Epidermal melanocyte (primary cell): Measurements from ENCODE around the gene NAP1L1.

ENCODE experiments used
- DNase-seq: peaks from one replicate; pipeline ENCODE4 v3.0.0; 2011; ENCODE audit warnings: low spot score; ENCODE audit not compliant: insufficient read length

NAP1L1 gene

DNA sequence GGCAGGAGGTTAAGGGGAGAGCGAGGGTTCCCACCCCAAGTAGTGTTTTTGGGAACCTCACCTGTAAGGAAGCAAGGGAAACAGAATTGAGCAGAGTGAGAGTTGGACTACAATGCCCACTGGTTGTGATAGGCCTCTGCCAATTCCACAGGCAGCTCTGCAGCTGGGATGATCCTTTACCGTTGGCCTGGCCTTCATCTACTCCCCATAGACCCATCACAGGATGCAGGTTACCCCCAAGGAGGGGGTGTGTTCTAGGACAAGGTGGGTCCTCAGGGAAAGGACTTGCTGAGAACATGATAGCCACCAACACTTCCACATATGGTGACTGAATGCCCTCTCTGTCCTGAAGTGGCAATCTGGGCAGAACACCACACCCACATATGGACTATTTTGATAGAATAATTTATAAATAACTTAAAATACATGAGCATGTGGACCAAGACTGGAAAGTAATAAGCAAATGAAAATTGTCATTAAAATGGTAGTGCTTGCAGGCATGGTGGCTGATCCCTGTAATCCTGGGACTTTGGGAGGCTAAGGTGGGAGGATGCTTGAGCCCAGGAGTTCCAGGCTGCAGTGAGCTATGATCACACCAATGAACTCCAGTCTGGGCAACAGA, 61.3 kb downstream of the NAP1L1 start:
- no peak for DNase-seq

DNA sequence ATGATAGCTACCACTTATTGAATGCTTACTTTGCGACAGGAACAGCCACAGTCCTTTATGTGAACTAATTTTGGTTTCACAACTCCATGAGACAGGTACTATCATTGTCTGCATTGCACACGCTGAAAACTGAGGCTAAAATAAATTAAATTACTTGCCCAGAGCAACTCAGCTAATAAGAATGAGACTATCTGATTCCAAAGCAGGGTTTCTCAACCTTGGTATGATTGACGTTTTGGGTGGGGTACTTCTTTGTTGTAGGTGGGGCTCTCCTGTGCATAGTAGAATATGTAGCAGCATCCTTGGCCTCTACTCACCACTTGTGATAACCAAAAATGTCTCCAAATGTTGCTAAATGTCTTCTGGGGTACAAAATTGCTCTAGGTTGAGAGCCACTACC, 62.0 kb downstream of the NAP1L1 start:
- no peak for DNase-seq

DNA sequence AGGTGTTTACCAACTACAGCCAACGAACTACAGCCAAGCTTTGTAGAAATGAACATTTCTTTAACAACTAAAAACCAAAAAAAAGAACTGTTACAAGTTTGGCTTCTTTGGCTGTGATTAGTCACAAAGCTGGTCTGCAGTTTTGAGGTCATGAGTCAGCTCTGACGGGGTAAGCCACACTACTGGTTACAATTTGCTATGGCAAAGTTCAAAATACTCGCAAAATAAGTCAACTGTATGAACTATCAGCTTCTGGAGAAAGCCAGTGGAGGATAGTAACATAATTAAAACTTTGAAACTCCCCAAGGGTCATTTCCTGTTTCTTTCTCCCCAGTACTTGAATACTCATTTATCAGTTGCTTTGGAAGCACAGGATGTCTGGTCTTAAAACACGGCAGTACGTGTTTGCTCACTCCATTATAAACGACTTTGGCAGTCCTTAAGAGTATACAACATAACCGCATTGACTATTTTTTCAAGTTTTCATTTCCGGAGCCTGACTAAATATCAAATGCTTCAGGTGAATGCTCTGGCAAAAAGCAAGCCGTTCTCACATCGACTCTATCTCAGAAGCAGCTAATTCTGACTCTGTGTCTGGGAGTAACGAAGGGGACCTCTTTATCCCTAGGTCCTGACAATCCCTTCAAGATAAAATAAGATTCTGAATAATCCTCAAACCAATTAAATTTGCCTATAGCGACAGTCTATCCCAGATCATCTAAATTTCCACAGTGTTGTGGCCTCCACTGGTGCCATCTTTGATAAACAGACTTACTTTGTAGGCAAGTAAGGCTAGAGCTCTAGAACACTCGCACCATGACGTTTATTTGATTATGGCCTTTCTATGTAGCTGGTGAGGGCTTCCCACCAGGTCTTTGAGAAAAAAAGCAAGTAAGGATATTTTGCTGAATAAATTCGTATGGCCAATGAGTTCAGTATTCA, 63.5 kb downstream of the NAP1L1 start:
- no peak for DNase-seq

DNA sequence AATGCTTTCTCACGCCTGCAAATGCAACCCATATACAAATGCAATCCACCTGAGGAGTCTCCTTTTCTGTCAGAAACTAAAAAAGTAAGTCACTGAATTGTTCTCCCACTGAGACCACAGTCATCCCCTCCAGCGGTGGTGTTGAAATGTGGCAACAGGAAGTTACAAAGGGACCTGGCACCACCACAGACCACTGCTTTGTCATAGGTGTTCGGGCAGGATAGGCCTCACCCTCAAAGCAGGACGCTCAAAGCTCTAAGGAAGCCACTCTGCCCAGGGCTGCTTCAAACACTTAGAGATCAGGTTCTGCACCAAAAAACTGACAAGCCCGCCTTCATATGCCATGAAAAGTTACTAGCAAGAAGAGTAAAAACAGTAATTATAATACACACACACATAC, 64.2 kb downstream of the NAP1L1 start:
- DNase-seq: no peak

DNA sequence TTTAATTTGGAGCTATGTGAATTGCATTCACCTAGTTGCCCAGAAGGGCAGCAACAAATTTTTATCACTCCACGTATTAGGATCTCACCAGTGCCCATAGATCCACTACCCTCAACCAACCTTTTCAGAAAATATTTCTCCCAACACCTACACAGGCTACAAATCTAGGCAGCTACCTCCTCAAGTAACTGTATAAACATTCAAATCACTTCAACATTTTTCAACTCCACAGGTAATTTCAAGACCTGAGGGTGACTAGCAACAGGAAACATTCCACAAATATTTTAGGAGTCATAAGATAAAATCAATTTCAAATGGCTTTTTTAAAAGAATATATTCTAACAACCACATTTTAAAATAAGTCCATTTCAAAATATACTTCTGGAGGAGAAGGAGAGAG, 65.8 kb downstream of the NAP1L1 start:
- DNase-seq: no peak

DNA sequence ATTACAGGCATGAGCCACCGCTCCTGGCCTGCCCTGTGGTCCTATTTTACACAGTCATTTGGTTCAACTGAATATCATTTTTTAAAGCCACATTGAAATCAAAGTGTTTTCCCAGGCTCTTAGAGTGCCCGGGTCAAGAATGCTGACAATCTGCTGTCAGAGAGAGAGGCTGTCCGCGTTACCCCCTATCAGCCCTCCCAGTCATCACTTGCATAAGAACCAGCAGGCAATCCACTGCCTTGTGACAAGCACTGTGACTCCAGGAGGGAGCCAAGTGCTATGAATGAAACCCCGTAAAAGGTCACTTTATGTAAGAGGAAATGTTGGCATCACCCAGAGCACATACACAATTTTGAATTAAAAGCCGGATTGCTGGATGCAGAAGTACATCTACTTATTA, 66.4 kb downstream of the NAP1L1 start:
- no peak for DNase-seq

DNA sequence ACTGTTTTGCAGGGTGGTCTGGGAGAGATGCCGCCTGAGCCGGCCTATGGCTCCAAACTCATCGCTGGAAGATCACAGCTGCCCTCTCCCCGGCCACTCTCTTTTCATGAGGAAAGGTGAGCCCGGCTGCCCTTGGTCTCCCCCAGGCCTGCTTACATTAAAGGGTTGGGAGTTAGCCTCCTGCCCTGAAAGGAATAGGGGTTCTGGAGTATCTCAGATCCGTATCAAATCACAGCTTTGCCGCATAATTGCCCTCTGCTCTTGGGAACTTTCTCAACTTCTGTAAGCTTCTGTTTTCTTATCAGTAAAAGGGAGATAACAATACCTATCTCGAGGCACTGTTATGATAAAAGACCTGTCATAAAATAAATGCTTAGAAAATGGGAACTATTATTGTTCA, 70.5 kb downstream of the NAP1L1 start:
- no peak for DNase-seq

DNA sequence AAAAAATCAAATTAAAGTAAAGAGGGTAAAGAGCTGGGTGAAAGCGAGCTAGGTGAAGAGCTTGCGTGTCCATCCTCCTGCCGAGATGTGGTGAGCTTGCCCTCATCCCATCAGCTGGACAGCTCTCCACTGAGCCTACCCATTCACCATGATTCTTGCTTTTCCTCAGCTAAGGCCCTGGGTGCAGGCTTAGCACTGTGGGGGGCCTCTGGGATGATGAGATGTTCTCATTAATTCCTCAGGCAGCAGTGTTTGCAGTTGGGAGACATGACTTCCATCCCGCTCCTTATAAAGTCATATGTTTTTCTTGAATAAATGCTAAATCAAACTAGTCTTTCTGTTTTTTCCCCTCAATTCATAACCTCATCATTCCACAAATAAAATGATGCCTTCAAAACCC, 70.9 kb downstream of the NAP1L1 start:
- no peak for DNase-seq

DNA sequence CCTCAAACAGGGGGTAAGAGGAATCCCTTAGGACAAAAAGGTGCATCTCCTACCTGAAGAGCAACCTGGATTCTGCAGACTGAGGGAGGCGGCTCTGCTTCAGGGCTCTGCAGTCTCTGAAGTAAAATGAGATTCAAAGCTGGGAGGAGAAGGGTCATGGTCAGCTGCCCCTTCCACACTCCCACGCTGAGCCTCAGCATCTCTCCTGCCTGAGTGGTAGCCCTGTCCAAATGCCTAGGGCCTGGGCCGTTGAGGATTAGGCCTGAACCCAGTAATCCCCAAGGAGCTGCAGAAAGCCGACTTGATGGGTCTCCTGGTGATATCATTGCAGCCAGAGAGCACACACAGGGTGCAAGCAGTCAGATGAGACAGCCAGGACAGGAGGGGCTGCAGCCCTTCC, 71.8 kb downstream of the NAP1L1 start:
- DNase-seq: no peak

DNA sequence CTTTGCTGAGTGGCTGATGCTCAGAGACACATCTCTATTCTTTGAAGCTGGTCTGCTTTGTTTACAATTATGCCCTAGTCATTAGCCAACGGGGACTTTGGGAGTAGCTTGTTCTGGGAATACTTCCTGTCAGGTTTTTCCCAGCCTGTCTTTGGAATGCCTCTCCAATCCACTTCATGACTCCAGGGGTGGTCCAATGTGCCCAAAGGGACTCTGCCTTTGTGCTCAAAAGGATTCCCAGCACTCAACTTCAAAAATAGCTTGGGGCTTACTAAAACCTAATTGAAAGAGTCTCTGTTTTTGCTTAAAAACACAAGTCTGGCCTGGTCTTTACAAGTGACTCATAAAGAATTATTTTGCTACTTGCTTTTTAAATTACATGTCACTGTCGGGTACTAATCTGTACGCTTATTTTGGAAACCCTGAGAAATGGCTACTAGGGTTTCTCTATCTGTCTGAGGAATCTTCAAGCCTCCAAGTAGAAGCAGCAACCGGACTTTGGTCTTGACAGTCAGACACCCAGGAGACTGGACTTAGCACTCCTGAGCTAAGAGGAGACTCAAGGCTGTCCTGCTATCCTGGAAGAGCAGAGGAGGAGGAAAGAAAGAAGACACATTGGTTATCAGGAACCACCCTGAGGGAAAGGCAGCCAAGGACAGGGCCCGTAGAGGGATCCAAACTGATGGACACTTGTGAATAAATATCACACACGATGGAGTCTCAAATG, 73.6 kb downstream of the NAP1L1 start:
- no peak for DNase-seq

DNA sequence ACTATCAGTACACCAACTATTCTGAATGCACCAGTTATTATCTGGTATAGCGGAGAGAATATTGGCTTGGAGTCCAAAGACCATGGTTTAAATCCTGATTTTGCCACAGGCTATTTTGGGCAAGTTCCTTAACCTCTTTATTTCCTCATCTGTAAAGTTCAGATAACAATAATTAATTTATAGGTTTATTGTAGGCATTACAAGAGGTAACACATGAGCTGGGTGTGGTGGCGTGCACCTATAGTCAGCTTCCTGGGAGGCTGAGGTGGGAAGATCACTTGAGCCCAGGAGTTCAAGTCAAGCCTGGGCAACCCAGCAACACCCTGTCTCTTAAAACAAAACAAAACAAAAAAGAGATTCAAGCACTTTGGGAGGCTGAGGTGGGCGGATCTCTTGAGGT, 76.1 kb downstream of the NAP1L1 start:
- no peak for DNase-seq

DNA sequence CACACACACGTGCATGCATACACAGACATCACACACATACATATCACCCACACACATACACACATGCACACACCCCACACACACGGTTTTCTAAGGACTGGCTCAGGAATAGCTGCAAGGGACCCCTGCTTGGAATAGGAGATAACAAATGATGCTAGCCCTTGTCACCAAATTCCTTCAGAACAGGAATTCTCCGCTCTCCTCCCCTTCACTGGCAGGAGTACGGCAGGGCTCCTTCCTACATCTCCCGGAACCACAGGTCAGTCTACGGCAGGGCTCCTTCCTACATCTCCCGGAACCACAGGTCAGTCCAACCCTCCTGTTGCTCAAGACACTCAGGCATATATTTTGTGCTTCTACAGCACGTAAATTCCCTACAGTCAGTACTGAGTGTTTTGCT, 76.8 kb downstream of the NAP1L1 start:
- DNase-seq: no peak

DNA sequence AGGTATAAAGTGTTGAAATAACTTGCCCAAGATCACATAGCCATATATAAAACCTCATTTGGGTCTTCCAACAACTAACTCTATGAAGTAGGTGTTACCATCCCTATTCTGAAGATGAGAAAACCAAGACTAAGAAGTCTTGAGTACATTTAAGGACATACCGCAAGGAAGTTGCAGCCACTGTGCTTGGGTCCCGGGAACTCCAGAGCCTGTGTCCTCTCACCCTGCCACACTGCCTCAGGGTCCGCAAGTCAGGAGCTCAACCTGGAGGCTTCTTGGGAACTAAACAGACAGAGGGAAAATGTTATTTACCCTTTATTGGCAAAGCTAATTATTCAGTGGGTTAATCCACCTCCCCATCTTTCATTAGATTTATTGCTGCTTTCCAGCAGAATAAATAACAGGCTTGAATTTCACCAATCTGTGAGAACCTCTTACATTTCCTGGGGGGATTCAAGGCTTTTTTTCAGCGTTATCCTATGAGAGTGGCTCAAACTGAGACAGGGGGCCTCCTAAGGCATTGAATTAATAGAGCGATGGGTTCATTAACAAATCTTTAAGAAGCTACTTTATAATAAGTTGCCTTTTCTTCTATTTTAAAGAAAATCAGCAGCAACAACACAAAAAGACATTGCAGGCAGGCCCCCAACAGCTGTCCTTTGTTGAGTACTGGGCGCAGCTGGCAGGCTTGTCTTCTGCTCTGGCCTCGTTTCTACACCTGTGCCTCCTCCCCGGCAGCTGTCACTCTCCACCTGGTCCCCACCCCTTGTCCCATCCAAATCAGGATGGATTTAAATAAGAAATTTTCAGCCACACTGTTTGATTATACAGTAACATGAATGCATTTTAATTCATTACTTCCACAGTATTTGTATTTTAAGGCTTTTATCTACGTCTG, 78.2 kb downstream of the NAP1L1 start:
- no peak for DNase-seq

DNA sequence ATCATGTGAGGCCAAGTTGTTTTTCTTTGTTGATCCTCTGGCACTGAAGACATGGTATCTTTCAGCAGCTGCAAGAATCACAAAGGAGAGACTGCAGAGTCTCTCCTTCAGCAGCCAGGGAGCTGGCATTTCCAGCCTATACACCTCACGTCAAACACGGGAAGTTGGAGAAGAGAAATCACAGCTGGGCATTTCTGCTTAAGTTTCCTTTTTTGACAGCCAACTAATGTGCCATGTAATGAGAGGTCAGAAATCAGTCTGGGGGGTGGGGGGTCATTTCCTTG, 81.2 kb downstream of the NAP1L1 start:
- DNase-seq: no peak

DNA sequence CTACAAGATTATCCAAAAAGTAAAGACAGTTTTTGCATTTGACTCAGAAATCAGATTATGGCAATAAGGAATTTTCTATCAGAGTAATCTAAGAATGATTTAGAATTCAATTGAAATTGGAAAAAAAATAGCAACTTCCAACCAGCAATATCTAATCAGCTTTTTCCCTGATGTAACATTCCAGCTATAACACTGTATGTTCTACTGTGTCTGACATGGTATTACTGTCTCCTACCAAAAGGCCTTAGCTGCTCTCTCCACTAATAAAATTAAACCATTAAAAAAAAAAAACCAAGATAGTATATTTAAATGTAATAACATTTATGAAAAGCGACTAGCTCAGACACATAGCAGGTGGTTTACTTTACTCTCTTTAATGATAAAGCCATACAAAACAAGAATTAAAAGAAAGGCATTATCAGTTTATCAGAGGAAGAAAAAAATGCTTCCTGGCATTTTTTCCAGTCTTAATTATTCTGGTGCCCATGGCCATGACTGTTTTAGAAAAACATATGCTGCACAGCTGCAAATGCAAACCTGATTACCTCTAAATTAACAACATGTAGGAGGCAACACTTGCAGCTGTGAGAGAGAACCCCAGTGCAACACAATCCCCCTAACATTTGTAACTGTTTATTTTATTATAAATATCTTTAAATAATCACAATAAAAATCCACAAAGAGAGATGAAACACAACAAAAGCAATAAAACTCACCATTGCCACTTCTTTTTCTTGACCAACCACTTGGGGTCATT, 81.7 kb downstream of the NAP1L1 start:
- no peak for DNase-seq

DNA sequence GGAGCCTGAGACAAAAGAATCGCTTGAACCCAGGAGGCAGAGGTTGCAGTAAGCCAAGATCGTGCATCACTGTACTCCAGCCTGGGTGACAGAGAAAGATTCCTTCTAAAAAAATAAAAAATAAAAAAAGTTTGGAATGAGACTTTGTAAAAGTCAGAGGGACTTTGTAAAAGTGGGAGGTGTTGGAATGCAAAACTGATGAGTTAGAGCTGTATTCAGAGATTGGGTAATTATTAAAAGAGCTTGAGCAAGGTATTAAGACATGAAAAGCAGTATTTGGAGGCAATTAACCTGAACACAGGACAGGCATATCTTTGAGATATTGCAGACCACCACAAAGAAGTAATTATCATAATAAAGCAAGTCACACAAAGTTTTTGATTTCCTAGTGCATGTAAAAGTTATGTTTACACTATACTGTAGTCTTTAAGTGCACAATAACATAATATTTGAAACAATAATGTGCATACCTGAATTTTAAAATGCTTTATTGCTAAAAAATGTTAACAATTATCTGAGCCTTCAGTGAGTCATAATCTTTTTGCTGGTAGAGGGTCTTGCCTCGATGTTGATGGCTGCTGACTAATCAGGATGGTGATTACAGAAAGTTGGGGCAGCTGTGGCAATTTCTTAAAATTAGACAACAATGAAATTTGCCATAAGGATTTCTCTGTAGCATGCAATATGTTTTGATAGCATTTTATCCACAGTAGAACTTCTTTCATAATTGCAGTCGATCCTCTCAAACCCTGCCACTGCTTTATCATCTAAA, 86.0 kb downstream of the NAP1L1 start:
- DNase-seq: no peak

DNA sequence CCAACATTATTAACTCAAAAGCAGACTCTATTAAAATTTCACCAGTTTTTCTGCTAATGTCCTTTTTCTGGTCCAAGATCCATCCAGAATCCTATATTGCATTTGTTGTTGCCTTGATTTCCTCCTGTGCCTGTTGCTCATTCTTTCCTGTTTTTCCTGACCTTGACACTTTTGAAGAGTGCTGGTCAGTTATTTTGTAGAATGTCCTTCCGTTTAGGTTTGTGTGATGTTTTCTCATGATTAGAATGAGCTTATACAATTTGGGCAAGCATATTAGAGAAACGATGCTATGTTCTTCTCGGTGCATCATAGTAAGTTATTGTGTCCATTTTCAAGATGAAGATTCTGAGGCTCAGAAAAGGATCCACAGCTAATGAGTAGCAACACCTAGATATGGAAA, 86.8 kb downstream of the NAP1L1 start:
- no peak for DNase-seq

DNA sequence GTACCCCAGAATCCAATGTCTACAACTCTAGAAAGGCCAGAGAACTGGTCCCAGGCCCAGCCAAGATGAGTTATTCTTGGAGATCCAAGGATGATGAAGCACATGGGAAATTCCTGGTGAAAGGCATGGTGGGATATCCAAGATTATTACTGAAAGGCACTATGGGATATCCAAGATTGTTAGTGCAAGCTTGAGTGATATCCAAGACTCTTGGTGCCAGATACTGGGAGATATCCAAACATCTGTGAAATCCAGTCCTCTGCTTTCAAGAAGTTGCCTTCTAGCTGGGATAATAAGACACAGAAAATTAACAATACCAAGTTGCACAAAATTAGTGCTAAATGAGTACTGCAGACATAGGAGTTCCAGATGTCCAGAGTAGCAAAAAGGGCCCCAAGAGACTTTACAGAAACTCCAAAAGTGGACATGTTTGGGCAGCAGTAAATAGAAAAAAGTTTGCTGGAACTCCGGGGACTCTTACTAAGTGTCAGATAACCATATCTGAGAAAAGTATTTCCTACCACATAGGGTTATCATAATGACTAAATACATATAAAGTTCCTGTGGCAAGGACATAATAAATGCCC, 87.5 kb downstream of the NAP1L1 start:
- no peak for DNase-seq

DNA sequence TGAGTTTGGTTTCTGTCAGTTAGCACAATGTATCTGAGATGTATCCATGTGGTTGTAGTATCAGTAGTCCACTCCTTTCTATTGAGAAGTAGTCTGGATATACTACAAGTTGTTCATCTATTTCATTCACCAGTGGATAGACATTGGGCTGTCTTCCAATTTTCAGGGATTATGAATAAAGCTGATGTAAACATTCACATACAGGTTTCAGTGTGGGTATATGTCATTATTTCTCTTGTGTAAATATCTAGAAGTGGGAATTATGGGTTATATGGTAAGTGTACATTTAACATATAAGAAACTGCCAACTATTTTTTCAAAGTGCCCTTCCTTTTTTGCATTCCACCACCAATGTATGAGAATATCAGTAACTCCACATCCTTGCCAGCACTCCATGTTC, 88.8 kb downstream of the NAP1L1 start:
- no peak for DNase-seq
